Caco-2 (cell line): ENCODE data around the gene THBD. TPM values are rescaled to one million over a fixed set of nuclear protein-coding genes. Genes with fewer than 3 reads are reported as not detected.

Source experiments
- BruUV-seq: library from RNA; stranded (reverse); fragments of 400-500 nt; replicated peaks from 2 replicates; lab custom pipeline; 2021; lab: Mats Ljungman, UMichigan
- CTCF ChIA-PET: fragments of 300-600 bp; sonication (Branson Sonifier 250); formaldehyde crosslinking; loops from one replicate; lab custom pipeline; 2022; ENCODE audit warnings: antibody characterized with exemption; lab: Charles Lee
- POLR2A ChIA-PET: fragments of 300-600 bp; sonication (Branson Sonifier 250); formaldehyde crosslinking; loops from one replicate; lab custom pipeline; 2022; ENCODE audit warnings: antibody characterized with exemption; lab: Charles Lee
- DNase-seq, 2 experiments: peaks; one replicate each; pipeline versions ENCODE4 v3.0.0 to v3.0.0-alpha.2; 2020 to 2022
- H3K27me3 ChIP-seq: replicated peaks from 2 replicates; pipeline ENCODE4 v1.6.0; 2011; ENCODE audit warnings: low read length; ENCODE audit not compliant: control insufficient read depth, insufficient read depth
- H3K36me3 ChIP-seq: 2 replicates; pipeline ENCODE4 v1.5.1; 2011; ENCODE audit warnings: low read length; ENCODE audit not compliant: control insufficient read depth, insufficient read depth
- H3K4me1 ChIP-seq: fragments of 250-450 bp; sonication (Bioruptor Pico); 2 replicates; pipeline ENCODE4 v1.5.1; 2020; ENCODE audit warnings: mild to moderate bottlenecking
- H3K4me3 ChIP-seq: 2 replicates; pipeline ENCODE4 v1.5.1; 2011; ENCODE audit warnings: low read depth, mild to moderate bottlenecking, control low read depth, low read length
- H3K9me3 ChIP-seq: fragments of 250-450 bp; sonication (Bioruptor Pico); 2 replicates; pipeline ENCODE4 v1.5.1; 2020; ENCODE audit warnings: mild to moderate bottlenecking, moderate library complexity
- H3K27ac Mint-ChIP-seq: one replicate; pipeline ENCODE4 v1.8.0; 2022; ENCODE audit warnings: mixed read lengths; ENCODE audit not compliant: unreplicated experiment
- H3K27me3 Mint-ChIP-seq: one replicate; pipeline ENCODE4 v1.8.0; 2022; ENCODE audit warnings: mixed read lengths; ENCODE audit not compliant: insufficient read depth, unreplicated experiment
- H3K36me3 Mint-ChIP-seq: one replicate; pipeline ENCODE4 v1.8.0; 2022; ENCODE audit warnings: mild to moderate bottlenecking, mixed read lengths; ENCODE audit not compliant: insufficient read depth, unreplicated experiment
- H3K4me1 Mint-ChIP-seq: one replicate; pipeline ENCODE4 v1.8.0; 2022; ENCODE audit warnings: low read depth, mixed read lengths; ENCODE audit not compliant: unreplicated experiment
- H3K4me3 Mint-ChIP-seq: one replicate; pipeline ENCODE4 v1.8.0; 2022; ENCODE audit warnings: mild to moderate bottlenecking, moderate library complexity, mixed read lengths; ENCODE audit not compliant: unreplicated experiment
- H3K9me3 Mint-ChIP-seq: one replicate; pipeline ENCODE4 v1.8.0; 2022; ENCODE audit warnings: mixed read lengths; ENCODE audit not compliant: unreplicated experiment
- intact Hi-C: fragments of 100-400 bp; cut with micrococcal nuclease; formaldehyde crosslinking; loops from one replicate; pipeline ENCODE4 v1.10.0; 2022; ENCODE audit not compliant: unreplicated experiment
- total RNA-seq: library from RNA; stranded (reverse); gene quantifications from 2 replicates; pipeline ENCODE4 v1.2.3, GENCODE V29; 2022
- TF ChIP-seq, protein P1 (sequence below), 2 experiments: fragments of 200-600 bp in 1 of 2; IDR thresholded peaks; 1 replicate in 1 of 2; 2 replicates in 1 of 2; pipeline versions ENCODE4 v1.5.1 to v1.8.0; 2011 to 2022; ENCODE audit warnings: antibody characterized with exemption in 1 of 2, control low read depth in 1 of 2, inconsistent platforms in 1 of 2, low read depth in 1 of 2, low read length in 1 of 2, mild to moderate bottlenecking in 1 of 2, moderate library complexity in 1 of 2; ENCODE audit not compliant: insufficient read depth in 1 of 2, severe bottlenecking in 1 of 2, unreplicated experiment in 1 of 2

The THBD gene
- total RNA-seq, 1 experiment from 2014 or later = 0.77 TPM

DNA sequence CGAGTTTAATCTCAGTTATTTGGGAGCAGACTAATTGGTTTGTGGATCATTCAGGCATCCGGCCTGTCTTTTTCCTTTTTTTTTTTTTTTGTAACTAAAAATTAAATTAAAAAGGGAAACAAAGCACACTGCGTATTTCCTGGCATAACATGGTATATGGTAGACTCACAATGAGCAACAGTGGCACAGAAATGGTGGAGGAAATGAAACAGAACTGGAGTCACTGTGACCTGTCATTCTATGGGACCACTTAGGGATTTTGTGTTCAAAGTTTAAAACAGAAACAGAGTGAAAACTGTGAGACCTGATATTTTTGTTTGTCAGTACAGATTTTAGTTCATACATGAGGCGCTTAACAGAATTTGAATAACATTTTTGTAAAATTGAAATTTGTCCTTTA is 41.4 kb upstream of the THBD start:
- POLR2A ChIA-PET = interaction anchor here (0.6 kb wide), 1 partner anchor 165 kb away, joined by 13 read pairs; no protein-coding TSS in a partner anchor
- H3K27ac Mint-ChIP-seq = no peak overlapping the region
- no peak overlapping the region for H3K4me3 ChIP-seq
- H3K9me3 Mint-ChIP-seq = no peaks in the 10 kb centered on the region
- no peaks in the 10 kb centered on the region for H3K4me1 Mint-ChIP-seq
- no peak for DNase-seq
- no peak overlapping the region for H3K4me3 Mint-ChIP-seq
- H3K9me3 ChIP-seq = no peaks in the 10 kb centered on the region
- intact Hi-C loops = no loop called here
- CTCF ChIA-PET = no interaction called here
- H3K36me3 Mint-ChIP-seq = no peaks in the 10 kb centered on the region
- TF ChIP-seq, protein P1, sequence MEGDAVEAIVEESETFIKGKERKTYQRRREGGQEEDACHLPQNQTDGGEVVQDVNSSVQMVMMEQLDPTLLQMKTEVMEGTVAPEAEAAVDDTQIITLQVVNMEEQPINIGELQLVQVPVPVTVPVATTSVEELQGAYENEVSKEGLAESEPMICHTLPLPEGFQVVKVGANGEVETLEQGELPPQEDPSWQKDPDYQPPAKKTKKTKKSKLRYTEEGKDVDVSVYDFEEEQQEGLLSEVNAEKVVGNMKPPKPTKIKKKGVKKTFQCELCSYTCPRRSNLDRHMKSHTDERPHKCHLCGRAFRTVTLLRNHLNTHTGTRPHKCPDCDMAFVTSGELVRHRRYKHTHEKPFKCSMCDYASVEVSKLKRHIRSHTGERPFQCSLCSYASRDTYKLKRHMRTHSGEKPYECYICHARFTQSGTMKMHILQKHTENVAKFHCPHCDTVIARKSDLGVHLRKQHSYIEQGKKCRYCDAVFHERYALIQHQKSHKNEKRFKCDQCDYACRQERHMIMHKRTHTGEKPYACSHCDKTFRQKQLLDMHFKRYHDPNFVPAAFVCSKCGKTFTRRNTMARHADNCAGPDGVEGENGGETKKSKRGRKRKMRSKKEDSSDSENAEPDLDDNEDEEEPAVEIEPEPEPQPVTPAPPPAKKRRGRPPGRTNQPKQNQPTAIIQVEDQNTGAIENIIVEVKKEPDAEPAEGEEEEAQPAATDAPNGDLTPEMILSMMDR (IDR thresholded peaks at IDR 0.05; ENCODE audit: insufficient read depth in 1 of 2, low read depth in 1 of 2, low read length in 1 of 2, severe bottlenecking in 1 of 2, unreplicated experiment in 1 of 2) = no peak
- H3K4me1 ChIP-seq = no peaks in the 10 kb centered on the region
- BruUV-seq = no TSS peak
- no peaks in the 10 kb centered on the region for H3K27me3 Mint-ChIP-seq
- no peaks in the 10 kb centered on the region for H3K27me3 ChIP-seq
- H3K36me3 ChIP-seq = no peaks in the 10 kb centered on the region

DNA sequence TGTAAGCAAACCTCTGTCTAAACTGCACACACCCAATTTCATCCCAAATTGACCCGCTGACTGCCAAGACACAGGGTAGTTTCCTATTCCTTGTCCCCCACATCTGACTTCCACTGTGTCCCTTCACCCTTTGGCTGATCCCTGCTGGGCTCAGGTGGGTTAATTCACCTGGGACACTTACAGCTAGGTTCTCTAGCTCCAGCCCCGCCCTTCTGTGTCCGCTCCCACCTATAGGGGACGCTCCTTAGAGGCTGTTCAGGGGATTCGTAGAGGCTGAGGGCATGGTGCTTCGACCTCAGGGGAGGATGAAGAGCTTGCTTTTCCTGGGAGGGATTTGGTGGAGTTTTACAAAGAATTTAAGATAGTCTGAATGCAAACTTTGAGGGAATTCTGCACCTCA is 40.7 kb upstream of the THBD start:
- no peaks in the 10 kb centered on the region for H3K27me3 ChIP-seq
- no peaks in the 10 kb centered on the region for H3K4me1 ChIP-seq
- H3K4me1 Mint-ChIP-seq = no peaks in the 10 kb centered on the region
- no peaks in the 10 kb centered on the region for H3K9me3 ChIP-seq
- H3K36me3 ChIP-seq = no peaks in the 10 kb centered on the region
- no peak overlapping the region for H3K4me3 ChIP-seq
- no peak overlapping the region for H3K27ac Mint-ChIP-seq
- H3K36me3 Mint-ChIP-seq = no peaks in the 10 kb centered on the region
- ChIA-PET POLR2A (no interaction called here), CTCF (no interaction called here)
- DNase-seq = no peak
- H3K9me3 Mint-ChIP-seq = no peaks in the 10 kb centered on the region
- no TSS peak for BruUV-seq
- H3K27me3 Mint-ChIP-seq = no peaks in the 10 kb centered on the region
- H3K4me3 Mint-ChIP-seq = no peak overlapping the region
- intact Hi-C loops = no loop called here
- TF ChIP-seq, protein P1 (IDR thresholded peaks at IDR 0.05; ENCODE audit: insufficient read depth in 1 of 2, low read depth in 1 of 2, low read length in 1 of 2, severe bottlenecking in 1 of 2, unreplicated experiment in 1 of 2) = no peak

DNA sequence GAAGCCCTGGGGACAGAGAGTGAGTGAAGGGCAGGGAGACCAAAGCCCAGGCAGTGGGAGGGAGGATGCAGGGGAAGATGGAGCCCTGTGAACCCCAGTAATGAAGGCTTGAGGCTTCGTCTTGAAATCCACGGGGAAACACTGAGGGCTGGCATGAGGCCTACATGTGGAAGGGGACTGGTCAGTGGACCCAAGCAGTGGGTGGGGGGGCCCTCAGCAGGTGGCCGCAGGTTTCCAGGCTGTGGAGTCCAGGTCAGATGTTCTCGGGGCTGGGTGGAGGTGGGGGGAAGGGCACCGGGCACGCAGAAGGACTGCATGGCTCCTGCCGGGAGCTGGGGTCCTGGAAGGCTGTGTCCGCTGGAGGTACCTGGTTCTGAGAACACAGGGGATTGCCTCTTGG is 39.4 kb upstream of the THBD start:
- Mint-ChIP-seq H3K27ac (no peak overlapping the region), H3K36me3 (no peaks in the 10 kb centered on the region), H3K4me1 (no peaks in the 10 kb centered on the region), H3K27me3 (no peaks in the 10 kb centered on the region), H3K4me3 (no peak overlapping the region), H3K9me3 (no peaks in the 10 kb centered on the region)
- no peaks in the 10 kb centered on the region for H3K36me3 ChIP-seq
- intact Hi-C loops = no loop called here
- ChIA-PET CTCF (interaction anchor here (0.6 kb wide), 1 partner anchor 33 kb away, joined by 3 read pairs; no protein-coding TSS in a partner anchor), POLR2A (no interaction called here)
- no peaks in the 10 kb centered on the region for H3K9me3 ChIP-seq
- no peaks in the 10 kb centered on the region for H3K4me1 ChIP-seq
- DNase-seq = no peak
- no TSS peak for BruUV-seq
- H3K4me3 ChIP-seq = no peak overlapping the region
- TF ChIP-seq, protein P1 (IDR thresholded peaks at IDR 0.05; ENCODE audit: insufficient read depth in 1 of 2, low read depth in 1 of 2, low read length in 1 of 2, severe bottlenecking in 1 of 2, unreplicated experiment in 1 of 2) = no peak
- H3K27me3 ChIP-seq = no peaks in the 10 kb centered on the region
